HepG2 (cell line): Measurements from ENCODE around the gene CFAP91. TPM values are rescaled to one million over a fixed set of nuclear protein-coding genes. Genes with fewer than 3 reads are reported as not detected.

Experiments used
- ATAC-seq: fragments of 200-7000 bp; cut with Tn5 transposase; 3 replicates; pipeline ENCODE4 v1.9.1; 2020; ENCODE audit warnings: mild to moderate bottlenecking, moderate library complexity
- BruUV-seq: library from RNA; stranded (reverse); fragments of 400-500 nt; replicated peaks from 2 replicates; lab custom pipeline; 2021; lab: Mats Ljungman, UMichigan
- CTCF ChIA-PET: fragments of 300-600 bp; formaldehyde crosslinking; extraction: SDS; loops from one replicate; lab custom pipeline; 2021; ENCODE audit warnings: low total read pairs, inconsistent platforms, low intra/inter-chr PET ratio; lab: Yijun Ruan, JAX
- POLR2A ChIA-PET: fragments of 350-600 bp; sonication (Branson Sonifier 250); formaldehyde crosslinking; loops from one replicate; lab custom pipeline; 2020; ENCODE audit warnings: antibody characterized with exemption, inconsistent platforms; lab: Yijun Ruan, JAX
- DNase-seq: peaks from one replicate; pipeline ENCODE4 v3.0.0-alpha.2; 2015; ENCODE audit warnings: low spot score
- FAIRE-seq: peaks from 3 replicates; lab custom pipeline; 2011; peaks lifted over from hg19 to GRCh38; lab: Jason Lieb, UNC
- H2AFZ ChIP-seq: one replicate; pipeline ENCODE4 v1.6.1; 2011; ENCODE audit warnings: low read length, inconsistent platforms
- H3K27ac ChIP-seq: fragments of 300-600 bp; 3 replicates; pipeline ENCODE4 v1.8.0; 2011; ENCODE audit warnings: mixed run types, mild to moderate bottlenecking, mixed read lengths, low read length, inconsistent platforms; ENCODE audit not compliant: insufficient read depth; ENCODE audit errors: extremely low read length
- H3K27me3 ChIP-seq, 2 experiments: fragments of 200-600 bp in 1 of 2; 2 replicates in 1 of 2; 3 replicates in 1 of 2; pipeline versions ENCODE4 v1.6.0 to v1.8.0; 2011; ENCODE audit warnings: low read length in 2 of 2, mild to moderate bottlenecking in 2 of 2, moderate library complexity in 2 of 2, inconsistent platforms in 1 of 2; ENCODE audit not compliant: insufficient read depth in 2 of 2, control insufficient read depth in 1 of 2
- H3K36me3 ChIP-seq, 2 experiments: fragments of 200-600 bp in 1 of 2; replicated peaks in 1 of 2; 2 replicates in 1 of 2; 3 replicates in 1 of 2; pipeline versions ENCODE4 v1.5.1 to v1.8.0; 2011; ENCODE audit warnings: low read length in 2 of 2, inconsistent platforms in 1 of 2; ENCODE audit not compliant: insufficient read depth in 2 of 2, control insufficient read depth in 1 of 2
- H3K4me1 ChIP-seq: 2 replicates; pipeline ENCODE4 v1.5.1; 2012; ENCODE audit warnings: low read length, inconsistent platforms; ENCODE audit not compliant: insufficient read depth
- H3K4me2 ChIP-seq: 2 replicates; pipeline ENCODE4 v1.6.0; 2011; ENCODE audit warnings: low read depth, low read length, inconsistent platforms
- H3K4me3 ChIP-seq, 3 experiments: fragments of 200-600 bp in 1 of 3; sonication (generic), shearing (Covaris generic) in 1 of 3; replicated peaks in 1 of 3; 2 replicates each; pipeline ENCODE4 v1.5.1; 2011 to 2016; ENCODE audit warnings: low read length in 3 of 3, inconsistent platforms in 2 of 3, low read depth in 2 of 3, mild to moderate bottlenecking in 2 of 3, control low read depth in 1 of 3, mixed read lengths in 1 of 3; ENCODE audit not compliant: insufficient read depth in 1 of 3
- H3K79me2 ChIP-seq: one replicate; pipeline ENCODE4 v1.6.1; 2011; ENCODE audit warnings: low read length, inconsistent platforms; ENCODE audit not compliant: insufficient read depth
- H3K9ac ChIP-seq: 2 replicates; pipeline ENCODE4 v1.6.0; 2011; ENCODE audit warnings: mild to moderate bottlenecking, low read depth, low read length, inconsistent platforms; ENCODE audit not compliant: insufficient read depth
- H3K9me3 ChIP-seq: 2 replicates; pipeline ENCODE4 v1.5.1; 2012; ENCODE audit warnings: mild to moderate bottlenecking, low read length
- H4K20me1 ChIP-seq: 2 replicates; pipeline ENCODE4 v1.6.0; 2011; ENCODE audit warnings: inconsistent platforms, mild to moderate bottlenecking, low read length, moderate library complexity; ENCODE audit not compliant: insufficient read depth
- EED ChIP-seq: sonication (generic); formaldehyde crosslinking; IDR thresholded peaks from 2 replicates; pipeline ENCODE4 v1.5.0; 2020; ENCODE audit warnings: mild to moderate bottlenecking, missing genetic modification reagents
- HBP1 ChIP-seq: IDR thresholded peaks from 2 replicates; pipeline ENCODE4 v1.6.1; 2016; ENCODE audit warnings: low read depth, control low read depth
- HDAC2 ChIP-seq: sonication (generic); formaldehyde crosslinking; IDR thresholded peaks from 2 replicates; pipeline ENCODE4 v1.4.0; 2020; ENCODE audit warnings: missing genetic modification reagents
- JUNB ChIP-seq: sonication (generic); formaldehyde crosslinking; IDR thresholded peaks from 2 replicates; pipeline ENCODE4 v1.8.0; 2022; ENCODE audit warnings: missing genetic modification reagents, mild to moderate bottlenecking, borderline replicate concordance
- KDM1A ChIP-seq: IDR thresholded peaks from 2 replicates; pipeline ENCODE4 v1.6.1; 2016; ENCODE audit warnings: missing compliant biosample characterization
- ZNF44 ChIP-seq: sonication (generic); formaldehyde crosslinking; IDR thresholded peaks from 2 replicates; pipeline ENCODE4 v1.5.1; 2020; ENCODE audit warnings: mild to moderate bottlenecking, missing genetic modification reagents
- ZNF468 ChIP-seq: sonication (generic); formaldehyde crosslinking; IDR thresholded peaks from 2 replicates; pipeline ENCODE4 v1.8.0; 2022; ENCODE audit warnings: mild to moderate bottlenecking, moderate library complexity, missing genetic modification reagents
- ZNF574 ChIP-seq: sonication (generic); formaldehyde crosslinking; IDR thresholded peaks from 2 replicates; pipeline ENCODE4 v1.4.0; 2020; ENCODE audit warnings: missing genetic modification reagents
- WGBS: methylation state at CpG from one replicate; pipeline ENCODE4 v1.1.6; 2017; ENCODE audit warnings: low lambda C conversion rate; 5-methylcytosine and 5-hydroxymethylcytosine counted together
- in situ Hi-C: cut with HindIII; loops from 2 replicates; pipeline ENCODE4 v1.10.0; 2017; ENCODE audit warnings: low pct_unique_long_range_greater_than_20kb; ENCODE audit not compliant: extremely low pct_ligation_motif_present
- intact Hi-C: fragments of 100-400 bp; cut with micrococcal nuclease; formaldehyde crosslinking; loops from one replicate; pipeline ENCODE4 v1.10.0; 2022; ENCODE audit not compliant: unreplicated experiment
- polyA plus RNA-seq, 8 experiments: library from polyadenylated mRNA; depleted of rRNA in 3 of 8; stranded (reverse) in 7 of 8; unstranded in 1 of 8; fragments of >200 nt; fragmentation: Illumina TruSeq in 4 of 8; extraction: Trizol in 4 of 8; gene quantifications; 2 replicates each; pipeline versions ENCODE4 v1.2.1 to v1.2.3, GENCODE V29; 2011 to 2016; ENCODE audit warnings: low read depth in 4 of 8, missing spikeins in 1 of 8, mixed read lengths in 1 of 8; ENCODE audit not compliant: insufficient read depth in 1 of 8
- total RNA-seq, 5 experiments: library from RNA; depleted of rRNA; stranded (reverse); fragments of >200 nt; fragmentation: Illumina TruSeq; extraction: Trizol; gene quantifications; 2 replicates each; pipeline ENCODE4 v1.2.3, GENCODE V29; 2016; ENCODE audit warnings: low read depth in 1 of 5

Gene CFAP91
- total and polyA plus RNA-seq, 2 of the 13 experiments (the other 11 are each of a cell fraction or from before 2014, with no cell fraction given), result not detected

GRCh38 chr3:119743921-119744320 lies 41.1 kb downstream of the CFAP91 start:
- no TSS peak for BruUV-seq
- H4K20me1 ChIP-seq, result no peaks in the 10 kb centered on the region
- no peaks in the 10 kb centered on the region for H3K9me3 ChIP-seq
- FAIRE-seq (no peak), ATAC-seq (no peak), DNase-seq (no peak)
- H3K79me2 ChIP-seq, result no peaks in the 10 kb centered on the region
- H3K36me3 ChIP-seq, result no peaks in the 10 kb centered on the region
- H3K4me2 ChIP-seq, result no peak overlapping the region
- WGBS, result 77% methylated on average over 10 of the region's 10 CpGs
- no peaks in the 10 kb centered on the region for H3K27me3 ChIP-seq
- no peak overlapping the region for H3K27ac ChIP-seq
- POLR2A ChIA-PET, result no interaction called here
- in situ Hi-C loops (no loop called here), intact Hi-C loops (no loop called here)
- CTCF ChIA-PET, result no interaction called here
- TF ChIP-seq JUNB, result no peak
- no peak for TF ChIP-seq ZNF574
- no peak for TF ChIP-seq HDAC2 (CRISPR knock-in tag)
- no peak for TF ChIP-seq ZNF44 (CRISPR knock-in tag)
- no peak for TF ChIP-seq EED (CRISPR knock-in tag)
- TF ChIP-seq KDM1A (CRISPR knock-in tag), result no peak
- TF ChIP-seq HBP1 (CRISPR knock-in tag), result no peak
- no peak for TF ChIP-seq ZNF468 (CRISPR knock-in tag)
- no peak overlapping the region for H3K9ac ChIP-seq
- no peaks in the 10 kb centered on the region for H3K4me1 ChIP-seq
- no peak overlapping the region for H3K4me3 ChIP-seq
- no peak overlapping the region for H2AFZ ChIP-seq
